Stimulated activated naive CD4-positive, alpha-beta T cell treated with Interleukin-2 at 50 U/mL for 16 hours (primary cell): ENCODE data around the gene KCNN4.
"Not testable (repeated sequence)": the region's sequence is repeated elsewhere in the genome, so short reads cannot be mapped to it uniquely, and the experiment has no call there.

ENCODE experiments used
- DNase-seq: peaks from one replicate; lab custom pipeline; 2025; lab: John Stamatoyannopoulos, UW

KCNN4 gene

GRCh38 chr19:43798546-43799409 is 18.0 kb upstream of the KCNN4 start:
- DNase-seq, result peak; percentile 73

DNA sequence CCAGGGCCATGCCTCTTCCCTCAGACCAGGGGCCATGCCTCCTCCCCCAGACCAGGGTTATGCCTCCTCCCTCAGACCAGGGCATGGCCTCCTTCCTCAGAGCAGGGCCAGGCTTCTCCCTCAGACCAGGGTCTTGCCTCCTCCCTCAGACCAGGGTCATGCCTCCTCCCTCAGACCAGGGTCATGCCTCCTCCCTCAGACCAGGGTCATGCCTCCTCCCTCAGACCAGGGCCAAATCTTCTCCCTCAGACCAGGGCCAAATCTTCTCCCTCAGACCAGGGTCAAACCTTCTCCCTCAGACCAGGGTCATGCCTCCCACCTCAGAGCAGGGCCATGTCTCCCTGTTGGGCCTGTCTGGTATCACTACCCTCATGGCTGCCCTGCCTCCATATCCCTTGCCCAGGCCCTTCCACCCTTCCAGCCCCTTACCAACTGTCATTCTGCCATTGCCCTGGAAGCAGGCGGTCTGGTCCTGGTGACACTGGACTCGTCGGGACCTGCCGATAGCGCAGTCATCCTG is 17.3 kb upstream of the KCNN4 start:
- DNase-seq, result no peak

DNA sequence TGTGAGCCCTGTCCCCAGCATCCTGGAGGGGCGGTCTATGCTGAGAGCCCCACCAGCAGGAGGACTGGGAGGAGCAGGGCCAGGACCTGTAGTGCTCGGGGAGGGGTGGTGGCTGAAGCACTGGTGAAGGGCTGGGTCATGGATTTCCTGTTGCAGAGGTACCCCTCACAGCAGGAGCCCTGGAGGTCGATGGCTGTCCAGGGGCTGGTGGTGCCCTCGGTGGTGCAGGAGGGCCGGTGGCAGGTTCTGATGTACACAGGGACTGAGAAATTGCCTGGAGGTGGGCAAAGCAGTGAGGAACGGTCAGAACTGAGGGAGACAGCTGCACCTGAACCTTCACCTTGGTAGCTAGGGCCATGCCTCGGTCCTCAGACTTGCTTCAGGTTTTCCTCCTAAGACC is 16.8 kb upstream of the KCNN4 start:
- DNase-seq, result no peak

DNA sequence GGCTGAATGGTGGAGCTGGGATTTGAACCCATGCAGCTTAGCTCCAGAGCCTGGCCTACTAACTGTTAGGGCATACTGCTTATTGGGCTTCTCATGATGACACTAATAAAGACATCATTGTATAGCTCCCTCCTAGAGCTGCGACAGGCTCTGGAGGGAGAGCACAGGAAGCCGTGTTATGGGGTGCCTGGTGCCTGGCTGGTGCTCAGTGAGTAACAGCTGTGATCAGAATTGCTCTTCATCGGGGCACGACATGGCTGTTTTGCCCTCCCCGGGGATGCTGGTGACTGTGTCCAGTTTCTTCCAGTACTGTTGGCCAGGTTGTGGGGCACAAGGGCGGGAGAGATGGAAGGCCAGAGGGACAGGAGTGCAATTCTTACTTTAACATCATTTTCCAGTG is 16.3 kb upstream of the KCNN4 start:
- DNase-seq, result no peak

DNA sequence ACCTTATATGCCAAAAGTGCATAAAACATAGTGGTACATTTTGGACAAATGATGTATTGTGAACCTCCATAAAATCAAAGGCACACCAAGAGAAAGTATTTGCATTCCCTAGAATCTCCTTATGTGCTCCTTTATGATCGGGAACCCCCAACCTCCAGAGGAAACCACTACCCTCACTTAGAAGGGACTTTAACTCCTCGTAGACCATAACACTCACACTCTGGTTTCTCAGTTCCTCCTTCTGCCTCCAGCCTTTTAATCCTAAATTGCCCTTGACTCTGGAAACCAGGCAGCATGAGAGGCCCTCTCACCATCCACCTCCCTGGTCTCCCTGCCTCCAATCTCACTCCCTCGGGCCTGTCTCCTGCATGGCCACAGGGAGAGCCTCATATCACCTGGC is 9.8 kb upstream of the KCNN4 start:
- no peak for DNase-seq

- no peak for DNase-seq
Measured at GRCh38 chr19:43789029-43789428, 8.3 kb upstream of the KCNN4 start.

DNA sequence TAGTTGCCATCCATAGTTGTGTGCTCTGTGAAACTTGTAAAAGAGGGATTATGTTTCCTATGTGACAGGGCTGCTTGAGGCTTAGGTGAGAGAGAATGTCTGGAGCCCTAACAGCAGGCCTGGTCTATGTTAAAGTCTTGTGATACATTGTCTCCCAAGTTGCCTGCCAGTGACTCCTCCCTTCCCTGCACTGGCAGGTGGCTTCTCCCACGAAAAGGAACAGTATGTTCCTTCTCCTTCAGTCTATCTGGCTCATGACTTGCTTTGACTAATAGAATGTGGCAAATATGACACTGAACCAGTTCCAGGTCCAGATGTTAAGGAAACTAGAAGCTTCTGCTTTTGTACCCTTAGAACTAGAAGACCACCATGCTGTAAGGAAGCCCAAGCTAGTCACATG is 5.9 kb upstream of the KCNN4 start:
- no peak for DNase-seq

DNA sequence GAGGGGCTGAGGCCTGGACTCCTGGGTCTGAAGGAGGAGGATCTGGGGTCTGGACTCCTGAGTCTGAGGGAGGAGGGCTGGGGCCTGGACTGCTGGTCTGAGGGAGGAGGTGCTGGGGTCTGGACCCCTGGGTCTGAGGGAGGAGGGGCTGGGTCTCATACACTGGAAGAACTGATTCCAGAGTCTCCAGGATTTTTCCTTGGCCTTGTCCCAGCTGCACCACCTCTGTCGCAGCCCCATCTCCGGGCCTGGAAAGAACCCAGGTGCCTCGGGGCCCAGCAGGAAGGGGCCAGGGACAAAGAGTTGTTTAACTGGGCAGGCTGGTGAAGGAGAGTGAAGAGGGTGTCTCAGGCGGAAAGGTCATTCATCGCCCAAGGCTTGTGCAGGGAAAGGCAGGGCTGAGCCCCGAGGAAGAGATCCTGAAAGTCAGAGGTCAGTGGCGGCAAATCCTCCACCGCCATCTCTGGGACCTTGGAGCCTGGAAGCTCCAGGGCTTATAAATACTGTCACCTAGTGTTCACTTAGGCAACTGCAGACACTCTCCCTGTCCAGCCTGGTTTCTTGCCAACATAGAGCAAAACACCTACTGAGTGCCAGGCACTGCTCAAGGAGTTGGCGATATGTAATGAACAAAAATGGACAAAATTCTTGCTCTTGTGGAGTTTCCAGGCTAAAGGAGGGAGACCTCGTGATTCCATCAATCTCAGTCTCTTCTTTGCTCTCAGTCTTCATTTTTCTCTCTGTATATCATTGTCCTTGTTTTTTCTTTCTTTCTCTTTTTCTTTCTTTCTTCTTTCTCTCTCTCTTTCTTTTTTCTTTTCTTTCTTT is 4.4 kb upstream of the KCNN4 start:
- peak; percentile 33 for DNase-seq

- peak; percentile 63 for DNase-seq
Measured at GRCh38 chr19:43784241-43784980, 3.6 kb upstream of the KCNN4 start.

- no peak for DNase-seq
Measured at GRCh38 chr19:43783636-43784035, 2.9 kb upstream of the KCNN4 start.

GRCh38 chr19:43782689-43783231 is 2.0 kb upstream of the KCNN4 start:
- no peak for DNase-seq

DNA sequence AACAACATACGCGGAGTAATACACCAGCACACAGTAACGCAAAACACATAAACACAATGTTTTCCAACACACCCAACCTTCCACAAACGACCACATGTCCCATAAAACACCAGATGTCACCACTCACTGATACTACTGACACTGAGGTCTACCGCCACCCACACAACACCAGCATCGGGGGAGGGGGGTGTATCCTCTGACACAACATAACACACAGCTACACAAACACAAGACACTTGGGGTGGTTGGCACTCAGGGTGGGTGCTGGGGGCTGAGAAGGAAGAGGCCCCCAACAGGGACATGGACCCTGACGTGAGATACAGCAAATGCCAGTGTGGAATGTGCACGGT is 1.5 kb upstream of the KCNN4 start:
- DNase-seq, result no peak

DNA sequence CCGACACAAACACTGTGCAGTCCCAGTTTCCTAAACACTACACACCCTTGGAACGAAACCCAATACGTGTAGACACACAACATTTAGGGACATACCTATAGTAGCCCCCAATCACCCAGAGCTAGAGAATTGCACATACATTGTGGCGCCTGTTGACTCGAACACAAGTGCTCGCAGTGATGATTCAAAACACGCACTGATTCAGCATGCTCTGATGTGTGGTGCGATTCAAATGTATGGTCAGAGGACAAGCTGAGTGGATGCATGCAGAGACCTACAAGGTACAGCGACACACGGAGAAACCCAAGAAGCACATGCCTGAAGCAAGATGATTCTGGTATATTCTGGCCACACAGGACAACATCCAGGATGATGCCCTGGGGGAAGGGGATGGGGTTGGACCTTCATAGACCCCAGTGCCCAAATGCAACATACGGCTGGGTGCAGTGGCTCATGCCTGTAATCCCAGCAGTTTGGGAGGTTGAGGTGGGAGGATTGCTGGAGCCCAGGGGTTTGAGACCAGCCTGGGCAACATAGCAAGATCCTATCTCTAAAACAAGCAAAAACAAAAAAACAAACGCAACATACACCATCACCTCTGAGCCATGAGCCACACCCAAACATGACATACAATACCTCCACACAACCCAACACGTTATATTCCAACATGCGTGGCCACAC is 997 bp upstream of the KCNN4 start:
- DNase-seq, result no peak

DNA sequence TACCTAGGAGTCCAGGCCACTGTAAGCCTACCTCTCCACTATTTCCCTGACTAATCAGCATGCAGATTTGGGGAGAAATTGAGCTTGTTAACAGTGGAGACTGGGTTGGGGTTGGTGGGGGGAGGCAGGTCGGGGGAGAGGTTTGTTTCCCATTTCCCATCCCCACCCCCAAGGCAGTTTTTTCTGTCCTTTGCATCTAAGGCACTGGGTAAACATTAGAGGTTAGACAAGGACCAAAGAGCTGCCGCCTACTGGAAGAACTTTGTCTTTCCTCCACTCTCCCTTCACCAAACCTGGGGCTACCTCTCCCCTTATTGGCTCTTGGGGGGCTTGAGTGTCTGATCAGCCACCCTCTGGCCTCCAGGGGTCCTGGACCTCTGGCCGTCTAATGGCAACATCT is 953 bp downstream of the KCNN4 start:
- DNase-seq, result no peak

DNA sequence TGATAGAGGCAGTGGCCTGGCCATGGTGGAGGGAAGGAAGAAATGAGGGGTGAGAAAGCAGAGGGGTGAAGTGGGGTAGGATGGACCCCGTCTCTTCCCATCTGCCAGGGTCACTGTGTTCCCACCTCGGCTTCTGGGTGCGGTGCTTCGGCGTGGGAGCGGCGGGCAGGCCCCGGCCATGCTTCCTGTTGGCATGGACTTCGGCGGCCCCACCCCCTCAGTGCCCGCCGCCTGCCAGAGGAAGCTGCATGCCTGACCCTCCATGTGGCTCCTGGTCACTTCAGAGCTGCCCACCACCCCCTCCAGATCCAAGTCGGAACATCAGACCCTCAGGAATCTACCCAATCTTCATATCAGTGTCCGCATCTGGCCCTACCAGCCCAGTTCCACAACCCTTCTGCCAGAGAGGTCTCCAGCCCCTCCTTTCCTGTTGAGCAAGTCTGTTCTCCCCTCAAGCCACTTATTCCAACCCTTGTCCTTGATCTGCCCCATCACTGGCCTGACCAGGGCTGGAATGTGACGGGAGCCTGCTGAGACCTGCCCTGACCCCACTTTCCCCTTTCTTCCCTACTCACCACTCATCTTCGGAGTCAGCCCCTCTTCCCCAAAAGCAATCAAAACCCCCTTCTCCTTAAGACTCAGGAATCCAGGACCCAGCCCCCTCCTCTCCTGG is 1.5 kb downstream of the KCNN4 start:
- DNase-seq, result no peak

DNA sequence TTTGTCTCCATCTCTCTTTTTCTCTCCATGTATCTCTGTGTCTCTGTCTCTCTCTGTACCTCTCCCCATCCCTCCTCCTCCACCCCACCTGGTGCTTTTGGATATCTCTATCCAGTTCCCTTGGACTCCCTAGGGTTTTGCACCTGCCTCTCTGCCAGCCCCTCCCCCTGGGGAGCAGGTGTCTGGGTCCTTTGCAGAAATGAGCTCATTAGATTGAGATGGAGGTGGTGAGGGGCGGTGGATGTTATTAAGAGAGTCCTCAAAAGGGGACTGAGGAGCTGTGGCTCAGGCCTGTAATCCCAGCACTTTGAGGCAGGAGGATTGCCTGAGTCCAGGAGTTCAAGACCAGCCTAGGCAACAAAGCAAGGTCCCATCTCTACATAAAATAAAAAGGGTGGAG is 2.1 kb downstream of the KCNN4 start:
- DNase-seq, result no peak

DNA sequence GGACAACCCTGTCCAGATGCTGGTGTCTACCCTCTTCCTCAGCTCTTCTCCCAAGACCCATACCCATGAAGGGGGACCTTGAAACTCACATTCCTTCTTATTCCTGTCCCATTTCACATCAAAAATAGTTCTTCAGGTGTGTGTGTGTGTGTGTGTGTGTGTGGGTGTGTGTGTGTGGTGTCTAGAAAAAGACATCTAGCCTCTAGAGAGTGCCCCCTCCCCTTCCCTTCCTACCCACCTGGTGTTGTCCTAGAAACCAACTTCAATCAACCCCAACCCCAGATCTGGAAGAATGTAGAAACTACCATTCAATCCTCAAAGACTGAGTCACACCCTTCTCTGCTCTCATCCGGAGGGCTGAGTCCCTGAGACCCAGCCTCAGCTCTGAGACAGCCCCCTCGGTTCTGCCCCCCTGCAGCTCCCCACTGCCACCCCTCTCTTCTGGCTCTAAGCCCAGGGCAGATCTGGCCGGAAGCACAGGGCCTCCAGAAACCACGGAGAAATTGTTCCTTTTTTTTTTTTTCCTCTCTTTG is 3.5 kb downstream of the KCNN4 start:
- DNase-seq, result peak; percentile 15

DNA sequence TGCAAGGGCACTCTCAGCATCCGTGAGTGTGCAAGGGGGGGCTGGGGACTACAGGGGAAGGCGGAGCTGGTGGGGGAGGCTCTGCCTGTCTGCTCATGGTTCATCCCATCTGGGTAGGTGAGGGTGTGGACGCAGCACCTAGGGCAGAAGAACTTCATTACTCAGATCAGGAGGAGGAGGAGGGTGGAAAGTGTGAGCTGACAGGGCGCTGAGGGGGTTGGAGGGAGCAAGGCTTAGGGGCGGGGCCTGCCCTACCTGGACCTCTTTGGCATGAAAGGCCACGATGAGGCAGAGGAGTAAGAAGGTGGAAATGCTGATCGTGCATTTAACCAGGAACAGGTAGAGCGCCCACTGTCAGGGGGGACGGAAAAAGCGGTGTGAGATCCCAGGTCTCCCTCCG is 4.5 kb downstream of the KCNN4 start:
- peak; percentile 74 for DNase-seq

- DNase-seq, result no peak
Measured at GRCh38 chr19:43775299-43775890, 5.4 kb downstream of the KCNN4 start.

GRCh38 chr19:43774940-43775258 is 5.9 kb downstream of the KCNN4 start:
- DNase-seq, result not testable (repeated sequence)
